ENCODE measurements around the gene PDE4A.

DNA sequence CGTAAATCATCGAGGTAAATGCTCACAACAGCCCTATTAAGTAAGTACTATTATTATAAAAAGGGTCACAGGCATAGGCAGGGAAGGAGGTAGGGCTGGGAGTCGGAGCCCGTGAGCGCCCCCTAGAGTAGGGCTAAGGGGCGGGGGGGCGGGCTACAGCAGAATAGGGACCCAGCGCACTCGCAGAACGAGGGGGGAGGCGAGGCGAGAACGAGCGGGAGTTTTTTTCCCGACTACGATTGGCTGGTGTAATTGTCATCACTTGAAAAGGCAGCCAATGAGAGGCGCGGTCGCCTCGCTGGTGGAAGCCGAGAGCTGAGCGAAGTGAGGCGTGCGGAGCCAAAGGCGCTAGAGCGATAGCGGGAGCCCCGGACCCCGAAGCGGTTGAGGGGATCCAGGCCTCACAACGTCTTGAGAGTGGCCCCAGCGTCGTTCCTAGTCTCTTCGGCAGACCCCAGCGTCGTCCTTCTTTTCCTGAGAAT is 58.6 kb downstream of the PDE4A start:
- TF ChIP-seq HDGF (IDR thresholded peaks at IDR 0.05; ENCODE audit: borderline replicate concordance) (no peak), LEF1 (IDR thresholded peaks at IDR 0.05; ENCODE audit: borderline replicate concordance) (no peak), SP1 (IDR thresholded peaks at IDR 0.05) (no peak), ARNT (IDR thresholded peaks at IDR 0.05) (no peak), L3MBTL2 (conservative IDR thresholded peaks at IDR 0.05) (peak; percentile 89), ELF4 (IDR thresholded peaks at IDR 0.05) (no peak), BHLHE40 (IDR thresholded peaks at IDR 0.05; ENCODE audit: borderline replicate concordance) (no peak), SUZ12 (IDR thresholded peaks at IDR 0.05) (no peak), TARDBP (IDR thresholded peaks at IDR 0.05) (no peak), FOXM1 (IDR thresholded peaks at IDR 0.05; ENCODE audit: borderline replicate concordance) (no peak)

Measured in HEK293T (cell line).